Dermis microvascular lymphatic vessel endothelial cell (primary cell): Measurements from ENCODE around the gene MGAT4B. TPM values are rescaled to one million over a fixed set of nuclear protein-coding genes. Genes with fewer than 3 reads are reported as not detected.
"Not testable (repeated sequence)": the region's sequence is repeated elsewhere in the genome, so short reads cannot be mapped to it uniquely, and the experiment has no call there.

Experiments
- DNase-seq, 2 donors: peaks; one replicate each; pipeline versions ENCODE4 v3.0.0 to v3.0.0-alpha.2; 2010; ENCODE audit warnings: low read depth in 2 of 2
- total RNA-seq: library from RNA; depleted of rRNA; stranded (reverse); fragments of >200 nt; gene quantifications from 2 replicates; pipeline ENCODE4 v1.2.1, GENCODE V29; 2014

MGAT4B gene
- total RNA-seq: 110 and 192 TPM in 2 replicates

DNA sequence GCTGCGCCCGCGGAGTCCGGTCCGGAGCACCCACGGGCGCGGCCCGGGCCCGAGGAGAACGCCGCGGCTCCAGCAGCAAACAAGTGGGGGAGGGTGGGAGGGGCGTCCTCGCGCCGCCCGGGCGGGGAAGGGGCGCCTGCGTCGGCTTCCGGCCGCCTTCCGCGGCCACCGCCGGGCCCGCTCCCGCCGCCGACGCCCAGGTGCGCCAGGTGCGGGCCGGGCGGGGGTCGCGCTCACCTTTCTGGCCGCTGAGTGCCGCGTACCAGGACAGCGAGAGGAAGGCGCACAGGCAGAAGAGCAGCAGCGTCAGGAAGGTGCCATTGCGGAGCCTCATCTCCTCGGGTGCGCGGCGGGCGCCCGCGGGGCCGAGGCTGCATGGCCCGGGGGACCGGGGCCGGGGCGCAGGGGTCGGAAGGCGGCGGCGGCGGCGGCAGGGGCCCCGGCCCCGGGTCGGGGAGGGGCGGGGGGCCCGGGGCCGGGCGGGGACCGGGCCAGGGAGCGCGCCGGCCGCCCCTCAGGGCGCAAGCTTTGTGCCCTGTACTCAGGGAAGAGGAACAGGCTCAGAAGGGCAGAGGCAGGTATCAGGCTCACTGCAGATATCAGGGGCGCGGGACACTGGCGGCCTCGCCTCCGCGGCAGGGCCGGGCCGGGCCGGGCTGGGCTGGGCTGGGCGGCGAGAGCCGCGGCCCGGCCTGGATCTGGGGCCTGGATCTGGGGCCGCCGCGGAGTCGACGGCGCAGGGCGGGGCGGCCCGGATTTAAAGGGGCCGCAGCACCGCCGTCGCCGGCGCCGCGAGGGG lies at the start of gene MGAT4B:
MGAT4B (minus strand) TSS at position 617 of the 799 bp plus-strand sequence; CDS start at position 334, 283 bp downstream.
- DNase-seq: peak in 1 of 2 donors; percentile 82

DNA sequence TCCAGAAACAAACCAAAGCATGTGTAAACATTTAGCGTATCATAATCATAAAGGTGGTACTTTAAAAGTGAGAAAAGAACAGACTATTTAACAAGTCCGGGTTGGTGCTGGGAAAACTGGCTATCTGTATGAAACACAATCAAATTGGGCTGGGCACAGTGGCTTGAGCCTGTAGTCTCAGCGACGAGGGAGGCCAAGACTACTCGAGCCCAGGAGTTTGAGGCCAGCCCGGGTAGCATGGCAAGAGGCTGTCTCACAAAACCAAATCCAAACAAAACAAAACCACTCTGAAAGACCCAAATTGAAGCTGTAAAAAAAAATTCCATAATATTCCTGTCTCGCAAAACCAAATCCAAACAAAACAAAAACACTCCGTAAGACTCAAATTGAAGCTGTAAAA lies 47.7 kb upstream of the MGAT4B start:
- no peak for DNase-seq

DNA sequence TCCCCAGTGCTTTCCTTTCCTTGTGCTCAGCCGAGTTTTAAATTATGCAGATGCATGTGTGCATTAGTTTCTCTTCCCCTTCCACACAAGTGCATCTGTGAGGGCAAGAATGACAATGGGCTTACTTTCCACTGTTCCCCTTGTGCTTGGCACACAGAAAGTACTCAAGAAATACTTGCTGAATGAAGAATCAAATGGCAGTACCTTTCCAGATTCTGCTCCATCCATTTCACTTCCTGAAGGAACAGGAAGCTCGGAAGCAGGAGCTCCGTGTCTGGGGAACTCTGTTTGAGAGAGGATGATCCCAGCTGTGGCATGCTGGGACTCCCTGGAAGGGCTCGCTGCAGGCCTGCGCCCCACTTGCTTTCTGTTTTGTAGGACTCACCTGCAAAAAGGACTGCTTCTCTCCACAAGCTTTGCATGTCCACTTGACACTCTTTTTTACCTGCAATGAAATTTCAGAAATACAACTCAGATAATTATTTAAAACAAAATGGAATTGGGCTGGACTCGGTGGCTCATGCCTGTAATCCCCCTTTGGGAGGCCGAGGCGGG lies 46.4 kb upstream of the MGAT4B start:
- no peak for DNase-seq

DNA sequence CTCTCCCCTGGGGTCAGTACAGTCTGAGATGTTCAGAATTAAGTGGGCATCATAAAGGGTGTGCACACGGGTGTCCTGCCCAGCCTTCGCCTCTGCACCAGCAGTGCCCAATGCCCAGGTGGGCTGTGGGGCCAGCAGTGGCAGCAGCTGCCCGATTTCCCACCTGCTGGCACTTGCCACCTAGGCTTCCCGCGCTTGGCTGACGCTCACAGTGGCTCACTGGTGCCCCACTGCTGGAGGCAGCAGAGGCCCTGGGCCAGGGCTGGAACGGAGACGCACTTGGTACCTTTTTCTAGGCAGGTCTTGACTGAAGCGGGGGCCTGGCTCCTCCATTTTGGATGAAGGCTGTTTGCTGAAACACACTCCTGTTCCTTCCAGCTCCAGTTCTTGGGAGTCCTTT lies 35.0 kb upstream of the MGAT4B start:
- DNase-seq: peak in 1 of 2 donors; percentile 21

DNA sequence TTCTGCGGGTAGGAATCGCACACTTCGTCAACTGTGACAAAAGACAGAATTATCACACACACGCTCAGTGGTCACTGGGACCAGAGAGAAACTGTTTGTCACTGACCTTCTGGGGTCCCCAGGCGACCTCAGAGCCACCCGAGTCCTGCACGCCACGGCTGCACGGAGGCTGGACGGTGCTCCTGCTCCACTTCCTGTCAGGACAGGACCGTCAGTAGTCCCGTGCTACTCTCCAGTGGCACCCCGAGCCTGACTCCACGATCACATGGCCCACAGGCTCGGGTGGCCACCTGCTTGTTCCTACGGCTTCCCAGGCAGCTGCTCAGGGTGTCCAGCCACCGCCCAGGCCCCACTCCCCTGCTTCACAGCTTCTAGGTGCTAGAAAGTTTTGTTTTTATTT lies 34.1 kb upstream of the MGAT4B start:
- DNase-seq: peak in 1 of 2 donors; percentile 43

DNA sequence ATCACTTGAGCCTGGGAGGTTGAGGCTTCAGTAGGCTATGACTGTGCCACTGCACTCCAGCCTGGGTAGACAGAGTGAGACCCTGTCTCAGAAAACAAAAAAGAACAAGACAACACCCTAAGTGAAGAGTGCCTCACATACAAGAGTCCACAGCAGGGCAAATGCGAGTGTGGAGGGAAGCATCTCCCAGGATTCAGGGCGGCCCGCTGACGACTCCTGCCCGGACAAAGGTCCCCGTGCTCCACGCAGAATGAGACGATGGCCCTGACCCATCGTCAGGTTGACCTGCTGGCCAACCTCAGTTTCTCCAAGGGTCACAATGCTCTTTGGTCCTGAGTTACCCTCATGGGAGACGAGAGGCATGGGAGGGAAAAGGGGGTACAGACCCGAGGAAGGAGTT lies 33.7 kb upstream of the MGAT4B start:
- DNase-seq: peak in 1 of 2 donors; percentile 23

DNA sequence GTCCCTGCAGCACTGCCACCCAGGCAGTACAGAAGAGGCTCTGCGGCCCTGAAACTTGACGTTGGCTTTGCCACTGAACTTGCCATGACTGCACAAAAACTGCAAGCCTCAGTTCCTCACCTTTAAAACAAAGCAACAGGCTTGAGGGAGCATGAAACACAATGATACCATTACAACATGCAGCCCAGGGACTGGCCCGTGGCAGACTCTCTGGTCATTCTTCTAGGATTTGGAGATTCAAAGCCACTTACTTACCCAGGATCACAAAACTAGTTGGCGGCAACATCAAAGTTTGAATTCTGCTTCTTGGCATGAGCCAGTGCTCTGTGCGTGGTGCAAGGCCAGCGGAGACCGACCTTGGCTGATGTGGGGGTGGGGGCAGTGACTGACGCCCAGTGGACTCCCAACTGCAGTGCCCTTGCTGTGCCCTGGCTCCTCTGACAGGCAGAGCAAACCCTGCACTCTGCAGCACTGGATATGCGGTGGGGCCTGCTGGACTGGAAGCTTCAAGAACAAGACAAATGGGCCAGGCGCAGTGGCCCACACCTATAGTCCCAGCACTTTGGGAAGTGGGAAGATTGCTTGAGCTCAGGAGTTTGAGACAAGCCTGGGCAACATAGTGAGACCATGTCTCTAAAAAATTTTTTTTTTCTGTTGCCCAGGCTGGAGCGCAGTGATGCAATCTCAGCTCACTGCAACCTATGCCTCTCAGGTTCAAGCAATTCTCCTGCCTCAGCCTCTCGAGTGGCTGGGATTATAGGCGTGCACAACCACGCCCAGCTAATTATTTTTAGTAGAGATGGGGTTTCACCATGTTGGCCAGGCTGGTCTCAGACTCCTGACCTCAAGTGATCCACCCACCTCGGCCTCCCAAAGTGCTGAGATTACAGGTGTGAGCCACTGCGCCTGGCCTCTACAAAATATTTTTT lies 32.9 kb upstream of the MGAT4B start:
- peak in 1 of 2 donors; percentile 57 for DNase-seq

DNA sequence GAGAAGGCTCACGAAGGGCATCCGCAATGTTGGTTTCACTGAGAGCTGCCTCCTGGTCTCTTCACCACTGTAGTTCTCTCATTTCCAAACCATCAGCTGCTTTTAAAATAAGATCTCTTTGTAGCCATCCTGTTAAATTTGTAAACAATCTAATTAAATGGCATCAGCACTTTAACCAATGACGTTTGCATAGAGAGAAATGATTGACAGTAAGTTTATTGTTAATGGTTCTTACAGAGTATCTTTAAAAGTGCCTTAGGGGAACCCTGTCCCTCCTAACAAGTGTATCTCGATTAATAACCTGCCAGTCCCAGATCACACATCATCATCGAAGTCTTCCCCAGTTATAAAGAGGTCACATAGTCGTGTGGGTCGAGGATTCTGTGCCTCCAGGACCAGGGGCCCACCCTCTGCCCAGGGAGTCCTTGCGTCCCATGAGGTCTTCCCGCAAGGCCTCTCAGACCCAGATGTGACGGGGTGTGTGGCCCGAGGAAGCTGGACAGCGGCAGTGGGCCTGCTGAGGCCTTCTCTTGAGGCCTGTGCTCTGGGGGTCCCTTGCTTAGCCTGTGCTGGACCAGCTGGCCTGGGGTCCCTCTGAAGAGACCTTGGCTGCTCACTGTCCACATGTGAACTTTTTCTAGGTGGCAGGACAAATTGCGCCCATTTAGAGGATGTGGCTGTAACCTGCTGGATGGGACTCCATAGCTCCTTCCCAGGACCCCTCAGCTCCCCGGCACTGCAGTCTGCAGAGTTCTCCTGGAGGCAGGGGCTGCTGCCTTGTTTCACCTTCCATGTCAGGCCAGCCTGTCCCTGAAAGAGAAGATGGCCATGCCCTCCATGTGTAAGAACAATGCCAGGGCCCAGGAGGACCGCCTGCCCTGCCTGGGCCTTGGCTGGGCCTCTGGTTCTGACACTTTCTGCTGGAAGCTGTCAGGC lies 30.7 kb upstream of the MGAT4B start:
- DNase-seq: peak in 1 of 2 donors; percentile 16

DNA sequence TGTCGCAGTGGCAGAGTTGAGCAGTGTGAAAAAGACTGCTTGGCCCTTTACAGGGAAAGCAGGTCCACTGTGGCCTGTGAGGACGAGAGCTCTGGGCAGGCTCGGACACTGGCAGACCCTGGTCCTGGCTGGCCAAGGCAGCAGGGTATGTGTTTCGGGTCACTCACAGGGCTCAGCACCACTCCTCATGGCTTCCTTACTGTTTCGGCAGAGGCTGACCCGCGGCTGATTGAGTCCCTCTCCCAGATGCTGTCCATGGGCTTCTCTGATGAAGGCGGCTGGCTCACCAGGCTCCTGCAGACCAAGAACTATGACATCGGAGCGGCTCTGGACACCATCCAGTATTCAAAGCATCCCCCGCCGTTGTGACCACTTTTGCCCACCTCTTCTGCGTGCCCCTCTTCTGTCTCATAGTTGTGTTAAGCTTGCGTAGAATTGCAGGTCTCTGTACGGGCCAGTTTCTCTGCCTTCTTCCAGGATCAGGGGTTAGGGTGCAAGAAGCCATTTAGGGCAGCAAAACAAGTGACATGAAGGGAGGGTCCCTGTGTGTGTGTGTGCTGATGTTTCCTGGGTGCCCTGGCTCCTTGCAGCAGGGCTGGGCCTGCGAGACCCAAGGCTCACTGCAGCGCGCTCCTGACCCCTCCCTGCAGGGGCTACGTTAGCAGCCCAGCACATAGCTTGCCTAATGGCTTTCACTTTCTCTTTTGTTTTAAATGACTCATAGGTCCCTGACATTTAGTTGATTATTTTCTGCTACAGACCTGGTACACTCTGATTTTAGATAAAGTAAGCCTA lies 29.8 kb upstream of the MGAT4B start:
- DNase-seq: peak in 1 of 2 donors; percentile 28

DNA sequence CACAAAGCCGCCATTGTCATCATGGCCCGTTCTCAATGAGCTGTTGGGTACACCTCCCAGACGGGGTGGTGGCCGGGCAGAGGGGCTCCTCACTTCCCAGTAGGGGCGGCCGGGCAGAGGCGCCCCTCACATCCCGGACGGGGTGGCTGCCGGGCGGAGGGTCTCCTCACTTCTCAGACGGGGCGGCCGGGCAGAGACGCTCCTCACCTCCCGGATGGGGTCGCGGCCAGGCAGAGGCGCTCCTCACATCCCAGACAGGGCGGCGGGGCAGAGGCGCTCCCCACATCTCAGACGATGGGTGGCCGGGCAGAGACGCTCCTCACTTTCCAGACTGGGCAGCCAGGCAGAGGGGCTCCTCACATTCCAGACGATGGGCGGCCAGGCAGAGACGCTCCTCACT lies 28.2 kb upstream of the MGAT4B start:
- DNase-seq: not testable (repeated sequence)

DNA sequence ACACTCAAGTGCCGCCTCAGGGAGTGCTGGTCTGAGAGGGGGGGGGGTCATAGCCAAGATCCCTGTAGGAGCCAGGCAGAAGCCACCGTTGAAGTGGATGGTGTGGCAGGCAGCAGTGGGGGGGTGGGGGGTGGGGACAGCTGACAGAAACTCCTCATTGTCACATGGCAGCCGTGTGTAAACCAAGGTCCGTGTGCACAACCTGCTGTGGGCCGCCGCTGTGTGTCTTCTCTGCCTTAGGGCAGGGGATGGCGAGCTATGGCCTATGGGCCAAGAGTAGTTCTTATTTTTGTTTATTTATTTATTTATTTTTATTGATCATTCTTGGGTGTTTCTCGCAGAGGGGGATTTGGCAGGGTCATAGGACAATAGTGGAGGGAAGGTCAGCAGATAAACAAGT lies 27.5 kb upstream of the MGAT4B start:
- DNase-seq: no peak

DNA sequence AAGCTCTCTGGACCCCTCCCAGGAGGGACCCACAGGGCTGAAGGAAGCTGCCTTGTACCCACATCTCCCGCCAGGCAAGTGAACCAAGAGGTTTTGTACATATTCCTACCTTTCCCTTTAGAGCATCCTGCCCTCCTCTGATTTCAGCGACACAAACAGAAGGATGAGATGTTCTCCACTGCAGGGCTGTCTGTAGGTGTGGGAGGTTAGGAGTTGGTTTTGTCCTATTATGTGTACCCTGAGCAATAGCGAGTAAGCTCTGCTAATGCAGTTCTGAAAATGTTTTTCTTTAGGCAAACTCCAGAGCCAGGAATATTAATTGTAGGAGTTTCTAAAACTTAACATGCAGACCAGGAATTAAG lies 27.0 kb upstream of the MGAT4B start:
- DNase-seq: no peak

DNA sequence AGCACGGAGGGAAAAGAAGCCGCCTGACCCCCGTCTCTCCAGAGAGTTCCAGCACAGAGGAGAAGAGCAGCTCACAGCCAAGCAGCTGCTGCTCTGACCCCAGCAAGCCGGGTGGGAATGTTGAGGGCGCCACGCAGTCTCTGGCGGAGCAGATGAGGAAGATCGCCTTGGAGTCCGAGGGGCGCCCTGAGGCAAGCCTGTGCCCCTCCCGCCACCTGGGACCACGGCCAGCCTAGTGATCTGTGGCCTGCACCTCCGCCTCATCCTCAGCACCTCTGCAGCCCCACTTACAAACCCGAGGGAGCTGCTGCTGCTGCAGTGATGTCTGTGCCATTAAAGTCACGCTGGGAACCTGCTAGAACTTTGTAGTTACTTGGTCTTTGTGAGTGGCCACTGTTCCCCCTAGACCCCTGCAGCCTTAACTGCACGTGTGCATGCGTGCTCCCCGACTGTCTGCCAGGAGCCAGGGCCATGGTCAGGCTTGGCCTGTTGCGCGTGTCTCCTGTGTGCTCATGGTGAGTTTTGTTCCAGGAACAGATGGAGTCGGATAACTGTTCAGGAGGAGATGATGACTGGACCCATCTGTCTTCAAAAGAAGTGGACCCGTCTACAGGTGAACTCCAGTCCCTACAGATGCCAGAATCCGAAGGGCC lies 26.5 kb upstream of the MGAT4B start:
- DNase-seq: peak in 1 of 2 donors; percentile 11

DNA sequence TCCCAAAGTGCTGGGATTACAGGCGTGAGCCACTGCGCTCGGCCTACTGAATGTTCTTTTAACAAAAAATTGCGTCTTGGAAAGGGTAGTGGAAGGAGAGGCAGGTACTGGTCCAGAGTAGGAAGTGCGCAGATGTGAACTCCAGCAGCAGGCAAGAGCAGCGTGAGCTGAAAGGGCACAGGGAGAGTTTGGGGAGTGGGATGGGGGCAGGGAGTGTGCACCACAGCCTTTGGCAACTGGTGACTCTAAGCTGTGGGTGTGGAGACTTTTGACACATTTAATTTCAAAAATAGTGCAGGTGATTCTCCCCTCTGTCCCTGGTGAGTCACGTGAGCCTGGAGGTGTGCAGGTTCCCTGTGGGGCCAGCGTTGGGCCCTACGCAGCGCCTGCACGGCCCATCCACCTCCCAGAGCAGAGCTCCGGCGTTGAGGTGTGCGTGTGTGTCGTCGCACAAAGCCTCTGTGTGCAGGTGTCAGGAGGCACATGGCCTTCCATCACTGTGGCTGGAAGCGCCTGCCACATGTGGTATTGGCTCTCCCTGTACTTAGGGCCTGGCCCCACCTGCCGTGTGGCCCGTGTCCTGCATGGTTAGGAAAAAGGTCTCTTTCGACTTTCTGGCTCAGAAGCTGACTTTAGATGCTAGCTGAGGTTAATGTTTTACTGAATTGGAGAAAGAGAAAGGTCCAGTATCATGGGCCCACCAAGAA lies 25.5 kb upstream of the MGAT4B start:
- peak in 1 of 2 donors; percentile 8 for DNase-seq

DNA sequence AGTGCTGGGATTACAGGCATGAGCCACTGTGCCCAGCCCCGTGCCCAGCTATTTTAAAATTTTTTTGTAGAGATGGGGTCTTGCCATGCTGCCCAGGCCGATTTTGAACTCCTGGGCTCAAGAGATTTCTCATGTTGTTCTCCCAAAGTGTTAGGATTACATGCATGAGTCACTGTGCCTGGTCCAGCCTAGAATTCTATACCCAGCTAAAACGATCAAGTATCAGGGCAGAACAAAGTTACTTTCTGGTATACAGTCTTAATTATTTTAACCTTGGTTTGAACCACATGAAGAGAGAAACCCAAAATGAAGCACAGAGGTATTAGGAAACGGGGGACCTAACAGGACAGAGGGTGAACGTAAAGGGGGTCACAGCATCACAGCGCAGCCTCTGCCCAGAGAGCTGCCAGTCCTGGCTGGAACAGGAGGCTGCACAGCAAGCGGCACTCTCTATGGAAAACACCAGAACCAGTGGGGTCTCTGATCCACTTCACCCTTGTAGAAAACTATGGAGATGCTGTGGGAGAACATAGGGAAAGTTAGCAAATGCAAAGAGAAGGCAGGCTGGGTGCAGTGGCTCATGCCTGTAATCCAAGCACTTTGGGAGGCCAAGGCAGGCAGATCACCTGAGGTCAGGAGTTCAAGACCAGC lies 24.3 kb upstream of the MGAT4B start:
- DNase-seq: no peak

DNA sequence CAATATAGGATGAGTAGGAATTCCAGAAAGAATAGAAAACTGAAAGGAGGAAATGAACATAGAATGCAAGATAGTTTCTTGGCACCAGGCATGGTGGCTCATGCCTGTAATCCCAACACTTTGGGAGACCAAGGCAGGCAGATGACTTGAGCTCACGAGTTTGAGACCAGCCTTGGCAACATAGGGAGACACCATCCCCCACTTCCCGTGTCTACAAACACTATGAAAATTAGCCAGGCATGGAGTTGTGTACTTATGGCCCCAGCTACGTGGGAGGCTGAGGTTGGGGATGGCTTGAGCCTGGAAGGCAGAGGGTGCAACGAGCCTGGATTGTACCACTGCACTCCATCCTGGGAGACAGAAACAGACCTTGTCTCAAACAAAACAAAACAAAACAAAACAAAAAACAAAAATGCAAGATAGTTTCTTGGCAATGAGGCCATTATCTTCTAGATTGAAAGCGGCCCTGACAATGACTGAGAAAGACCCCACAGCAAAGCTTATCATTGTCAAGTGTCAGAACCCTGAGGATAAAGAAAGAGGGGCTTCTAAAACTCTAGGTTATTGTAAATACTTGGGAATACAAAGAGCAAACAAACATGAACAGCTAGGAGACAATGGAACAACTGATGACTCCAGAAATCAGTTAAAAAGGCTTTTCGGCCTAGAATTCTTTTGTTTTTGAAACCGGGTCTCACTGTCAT lies 23.2 kb upstream of the MGAT4B start:
- peak in 1 of 2 donors; percentile 11 for DNase-seq

DNA sequence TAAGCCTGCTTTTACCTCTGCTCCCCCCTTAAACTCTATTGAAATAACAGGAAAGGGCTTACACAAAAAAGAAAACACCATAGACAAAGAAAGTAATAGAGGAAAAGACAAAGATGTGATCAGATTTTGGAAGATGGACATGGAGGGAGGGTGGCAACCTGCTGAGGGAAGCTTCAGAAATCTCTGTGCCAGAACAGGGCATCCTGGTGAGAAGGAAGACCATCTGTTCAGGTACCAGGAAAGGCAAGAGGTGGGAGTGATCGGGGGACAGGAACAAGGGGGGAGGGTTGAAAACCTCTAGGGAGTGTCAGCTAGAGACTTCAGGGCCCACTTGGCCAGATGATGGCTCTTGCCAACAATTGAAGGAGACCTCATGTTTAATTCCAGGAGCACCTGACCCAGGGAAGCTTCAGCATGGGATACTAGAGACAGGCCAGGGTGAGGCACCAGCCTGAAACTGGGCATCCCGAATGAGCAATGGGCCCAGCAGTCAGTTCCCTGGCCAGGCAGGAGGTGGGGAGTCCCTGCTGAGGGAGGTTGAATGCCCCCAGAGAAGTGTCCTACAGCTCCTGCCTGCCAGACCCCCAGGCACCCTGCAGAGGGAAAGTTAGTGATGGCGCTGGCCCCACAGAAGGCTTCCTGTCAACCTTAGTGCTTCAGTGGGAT lies 22.2 kb upstream of the MGAT4B start:
- no peak for DNase-seq
